C4-2B (cell line): Measurements from ENCODE around the gene ADGRD1.

Source experiments
- ZFX ChIP-seq: fragments of 450-650 bp; IDR thresholded peaks from 2 replicates; pipeline ENCODE4 v1.6.1; 2017
- TF ChIP-seq, protein P1 (sequence below): fragments of 450-650 bp; conservative IDR thresholded peaks from 2 replicates; pipeline ENCODE4 v1.5.1; 2017; ENCODE audit warnings: mild to moderate bottlenecking

DNA sequence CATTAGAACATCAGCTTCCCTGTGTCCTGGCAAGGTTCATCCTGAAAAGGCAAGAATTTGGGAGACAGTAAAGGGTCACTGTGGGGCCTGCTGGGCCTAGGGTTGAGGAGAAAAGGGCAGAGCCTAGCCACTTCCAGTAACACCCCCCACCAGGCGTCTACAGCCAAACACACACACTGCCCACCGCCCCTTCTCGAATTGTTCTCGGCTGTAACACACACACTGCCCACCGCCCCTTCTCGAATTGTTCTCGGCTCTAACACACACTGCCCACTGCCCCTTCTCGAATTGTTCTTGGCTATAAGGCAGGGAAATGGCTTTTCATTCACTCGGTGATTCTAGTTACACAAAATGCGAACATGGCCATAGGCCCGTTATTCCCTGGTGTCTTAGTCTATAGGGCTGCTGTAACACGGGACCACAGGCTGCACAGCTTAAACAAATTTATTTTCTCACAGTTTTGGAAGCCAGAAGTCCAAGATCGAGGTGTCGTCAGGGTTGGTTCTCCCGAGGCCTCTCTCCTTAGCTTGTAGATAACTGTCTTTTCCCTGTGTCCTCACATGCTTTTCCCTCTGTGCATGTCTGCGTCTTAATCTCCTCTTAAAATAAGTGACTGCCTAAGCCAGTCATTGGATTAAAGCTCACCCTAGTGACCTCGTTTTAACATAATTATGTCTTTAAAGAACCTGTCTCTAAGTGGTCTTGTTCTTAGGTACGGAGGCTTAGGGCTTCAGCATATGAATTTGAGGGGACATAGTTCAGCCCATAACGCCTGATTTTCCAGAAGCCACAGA, 171.0 kb downstream of the ADGRD1 start:
- TF ChIP-seq, protein P1, sequence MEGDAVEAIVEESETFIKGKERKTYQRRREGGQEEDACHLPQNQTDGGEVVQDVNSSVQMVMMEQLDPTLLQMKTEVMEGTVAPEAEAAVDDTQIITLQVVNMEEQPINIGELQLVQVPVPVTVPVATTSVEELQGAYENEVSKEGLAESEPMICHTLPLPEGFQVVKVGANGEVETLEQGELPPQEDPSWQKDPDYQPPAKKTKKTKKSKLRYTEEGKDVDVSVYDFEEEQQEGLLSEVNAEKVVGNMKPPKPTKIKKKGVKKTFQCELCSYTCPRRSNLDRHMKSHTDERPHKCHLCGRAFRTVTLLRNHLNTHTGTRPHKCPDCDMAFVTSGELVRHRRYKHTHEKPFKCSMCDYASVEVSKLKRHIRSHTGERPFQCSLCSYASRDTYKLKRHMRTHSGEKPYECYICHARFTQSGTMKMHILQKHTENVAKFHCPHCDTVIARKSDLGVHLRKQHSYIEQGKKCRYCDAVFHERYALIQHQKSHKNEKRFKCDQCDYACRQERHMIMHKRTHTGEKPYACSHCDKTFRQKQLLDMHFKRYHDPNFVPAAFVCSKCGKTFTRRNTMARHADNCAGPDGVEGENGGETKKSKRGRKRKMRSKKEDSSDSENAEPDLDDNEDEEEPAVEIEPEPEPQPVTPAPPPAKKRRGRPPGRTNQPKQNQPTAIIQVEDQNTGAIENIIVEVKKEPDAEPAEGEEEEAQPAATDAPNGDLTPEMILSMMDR: no peak
- TF ChIP-seq ZFX: no peak
